Right lobe of liver (tissue), 6 donors: Measurements from ENCODE around the gene TMSB4X. TPM values are rescaled to one million over a fixed set of nuclear protein-coding genes. Genes with fewer than 3 reads are reported as not detected.
A peak's percentile ranks its signal among the peaks of the same experiment; 100 is the strongest.

Experiments used
- ATAC-seq, 4 donors: fragments of 200-7000 bp; cut with Tn5 transposase; one replicate each; pipeline ENCODE4 v1.9.1; 2020; ENCODE audit warnings: mild to moderate bottlenecking in 4 of 4, moderate library complexity in 4 of 4
- DNase-seq, 3 donors: peaks; one replicate each; pipeline ENCODE4 v3.0.0-alpha.2; 2020
- H3K27ac ChIP-seq, 3 donors: fragments of 200-600 bp; one replicate each; pipeline ENCODE4 v1.8.0; 2022
- H3K27me3 ChIP-seq, 2 donors: fragments of 200-600 bp; one replicate each; pipeline ENCODE4 v1.8.0; 2022
- H3K36me3 ChIP-seq, 4 donors: fragments of 200-600 bp; sonication (generic) in 1 of 4; one replicate each; pipeline versions ENCODE4 v1.5.1 to v1.8.0; 2017 to 2022; ENCODE audit warnings: control low read depth in 1 of 4
- H3K4me1 ChIP-seq, 4 donors: fragments of 200-600 bp; sonication (generic) in 1 of 4; one replicate each; pipeline versions ENCODE4 v1.5.1 to v1.8.0; 2017 to 2022; ENCODE audit warnings: control low read depth in 1 of 4
- H3K4me3 ChIP-seq, 3 donors: fragments of 200-600 bp; one replicate each; pipeline ENCODE4 v1.8.0; 2022
- H3K9me3 ChIP-seq, 4 donors: fragments of 200-600 bp; sonication (generic) in 1 of 4; one replicate each; pipeline versions ENCODE4 v1.5.1 to v1.8.0; 2017 to 2022; ENCODE audit warnings: control low read depth in 1 of 4
- POLR2A ChIP-seq: fragments of 450-650 bp; IDR thresholded peaks from one replicate; pipeline ENCODE4 v1.6.1; 2017; ENCODE audit warnings: antibody characterized with exemption, mild to moderate bottlenecking
- WGBS: methylation state at CpG from one replicate; pipeline ENCODE4 v1.1.6; 2018; ENCODE audit warnings: low coverage, low lambda C conversion rate; ENCODE audit not compliant: insufficient coverage; ENCODE audit errors: missing lambda C conversion rate; 5-methylcytosine and 5-hydroxymethylcytosine counted together
- intact Hi-C, 2 donors: fragments of 100-400 bp; cut with DNase I; formaldehyde crosslinking; loops; one replicate each; pipeline versions ENCODE4 v1.11.2 to v1.14.1; 2022
- total RNA-seq, 6 experiments: library from RNA; depleted of rRNA in 2 of 6; stranded (reverse); fragments of >200 nt in 2 of 6; fragmentation: NEBNext Ultra II Directional in 3 of 6; extraction: Animal tissue kit (Norgen Biotek cat#: 25700) in 3 of 6; gene quantifications; one replicate each; pipeline versions ENCODE4 v1.1.0 to v1.2.4, GENCODE V29; 2016 to 2023
- TF ChIP-seq, protein P1 (sequence below), 4 donors: fragments of 200-600 bp in 3 of 4; fragments of 450-650 bp in 1 of 4; IDR thresholded peaks; one replicate each; pipeline versions ENCODE4 v1.5.1 to v1.8.0; 2016 to 2022; ENCODE audit warnings: antibody characterized with exemption in 4 of 4, mild to moderate bottlenecking in 2 of 4
- donor health status: DM: no; HTN: yes; CAD: no.
- donor health status: DM: no; HTN: no; CAD: no.
- donor health status: DM: no; HTN: no; CAD: no.
- donor health status: DM: no; HTN: yes; CAD: no.
- donor health status: DM: no; HTN: yes; CAD: no.

Gene TMSB4X
- total RNA-seq, 6 experiments from 2014 or later: 348 to 1,121 (median 708) TPM

DNA sequence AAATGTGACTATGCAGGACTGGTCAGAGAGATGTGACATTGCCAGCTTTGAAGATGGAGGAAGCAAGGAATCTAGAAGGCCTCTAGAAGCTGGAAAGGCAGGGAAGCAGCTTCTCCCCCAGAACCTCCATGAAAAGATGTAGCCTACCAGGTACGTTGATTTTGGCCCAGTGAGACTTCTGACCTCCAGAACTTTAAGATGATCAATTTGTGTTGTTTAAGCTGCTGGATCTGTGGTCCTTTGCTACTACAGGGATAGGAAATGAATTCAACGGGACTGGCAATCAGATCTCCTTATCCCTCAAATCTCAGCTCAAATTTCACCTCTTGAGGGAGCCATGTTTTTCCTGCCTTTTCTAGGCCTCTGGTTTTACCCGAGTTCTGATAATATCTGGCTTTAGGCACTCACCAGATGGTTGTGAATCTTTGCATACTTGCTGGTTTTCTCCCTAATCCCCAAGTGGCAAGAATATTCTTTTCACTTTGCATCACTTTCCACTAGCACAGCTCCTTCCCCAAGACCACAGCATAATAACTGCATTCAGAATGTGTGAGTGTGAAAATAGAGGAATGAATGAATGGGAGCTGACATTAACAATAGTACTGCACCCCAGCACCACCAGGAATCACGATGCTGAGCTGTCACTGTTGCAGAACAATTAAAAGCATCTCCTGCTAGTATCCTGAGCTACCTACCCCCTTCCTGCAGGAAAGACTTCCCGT lies 25.5 kb upstream of the TMSB4X start:
- no peak for DNase-seq
- WGBS: 55% methylated on average over 5 of the region's 5 CpGs
- H3K36me3 ChIP-seq: no peaks in the 10 kb centered on the region

DNA sequence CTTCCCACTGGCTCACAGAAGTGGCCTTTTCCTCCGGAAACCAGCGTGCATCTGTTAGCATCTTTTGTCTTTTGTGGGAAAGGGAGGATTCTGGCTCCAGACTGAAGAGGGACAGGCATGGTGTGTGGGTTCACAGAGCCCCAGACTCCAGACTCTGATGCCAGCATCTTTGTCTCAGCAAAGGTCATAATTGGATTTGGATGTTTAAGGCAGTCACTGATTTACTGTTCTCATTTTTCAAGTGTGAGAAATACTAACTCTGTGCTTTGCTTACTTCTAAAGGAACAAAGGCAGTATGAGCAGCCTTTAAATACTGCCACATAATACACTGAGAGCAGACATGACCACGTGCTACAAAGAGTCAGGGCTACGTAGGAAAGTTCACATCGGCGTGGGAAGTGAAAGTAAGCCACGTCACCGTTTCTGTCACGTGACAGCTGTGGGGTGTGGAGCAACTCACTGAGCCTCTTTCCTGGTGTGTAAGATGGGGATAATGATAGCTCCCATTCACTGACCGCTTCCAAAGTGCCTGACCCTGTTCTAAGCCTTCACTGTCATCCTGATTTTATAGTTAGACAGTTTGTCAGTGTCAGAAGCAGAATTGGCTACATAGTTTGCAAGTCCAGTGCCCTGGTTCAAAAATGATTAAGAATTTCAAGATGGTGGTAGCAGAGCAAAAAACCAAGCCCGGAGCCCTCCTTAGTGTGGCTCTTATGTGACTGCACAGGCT lies 24.8 kb upstream of the TMSB4X start:
- Histone ChIP-seq H3K4me3 (no peak overlapping the region), H3K4me1 (peaks cover 0 to 15% (median 6%) of the 10 kb centered on the region in 4 donors), H3K27ac (peak overlapping the region in 2 of 3 donors; percentile 49 to 59), H3K9me3 (no peaks in the 10 kb centered on the region), H3K36me3 (no peaks in the 10 kb centered on the region), H3K27me3 (no peaks in the 10 kb centered on the region)
- intact Hi-C loops: loop anchor here (5.0 to 10.0 kb wide), 2 partner anchors 525 to 537 kb away; no protein-coding TSS in a partner anchor
- DNase-seq: peak; percentile 73 to 77 (median 77)
- peak; percentile 67 to 79 (median 73) for ATAC-seq
- 48% methylated on average over 10 of the region's 11 CpGs for WGBS
- TF ChIP-seq, protein P1, sequence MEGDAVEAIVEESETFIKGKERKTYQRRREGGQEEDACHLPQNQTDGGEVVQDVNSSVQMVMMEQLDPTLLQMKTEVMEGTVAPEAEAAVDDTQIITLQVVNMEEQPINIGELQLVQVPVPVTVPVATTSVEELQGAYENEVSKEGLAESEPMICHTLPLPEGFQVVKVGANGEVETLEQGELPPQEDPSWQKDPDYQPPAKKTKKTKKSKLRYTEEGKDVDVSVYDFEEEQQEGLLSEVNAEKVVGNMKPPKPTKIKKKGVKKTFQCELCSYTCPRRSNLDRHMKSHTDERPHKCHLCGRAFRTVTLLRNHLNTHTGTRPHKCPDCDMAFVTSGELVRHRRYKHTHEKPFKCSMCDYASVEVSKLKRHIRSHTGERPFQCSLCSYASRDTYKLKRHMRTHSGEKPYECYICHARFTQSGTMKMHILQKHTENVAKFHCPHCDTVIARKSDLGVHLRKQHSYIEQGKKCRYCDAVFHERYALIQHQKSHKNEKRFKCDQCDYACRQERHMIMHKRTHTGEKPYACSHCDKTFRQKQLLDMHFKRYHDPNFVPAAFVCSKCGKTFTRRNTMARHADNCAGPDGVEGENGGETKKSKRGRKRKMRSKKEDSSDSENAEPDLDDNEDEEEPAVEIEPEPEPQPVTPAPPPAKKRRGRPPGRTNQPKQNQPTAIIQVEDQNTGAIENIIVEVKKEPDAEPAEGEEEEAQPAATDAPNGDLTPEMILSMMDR (IDR thresholded peaks at IDR 0.05): no peak
- peak; percentile 20 for TF ChIP-seq POLR2A

More for the DNA sequence above, 25.5 kb upstream of the TMSB4X start:
- ATAC-seq: peak in 1 of 4 donors; percentile 4
- Histone ChIP-seq H3K9me3 (no peaks in the 10 kb centered on the region), H3K27ac (peak overlapping the region in 1 of 3 donors; percentile 49), H3K4me1 (peaks cover 0 to 15% (median 6%) of the 10 kb centered on the region in 4 donors), H3K4me3 (no peak overlapping the region), H3K27me3 (no peaks in the 10 kb centered on the region)
- intact Hi-C loops: loop anchor here in 1 of 2 donors (5.0 kb wide), 1 partner anchor 538 kb away; no protein-coding TSS in a partner anchor
- TF ChIP-seq POLR2A: no peak
- TF ChIP-seq, protein P1 (IDR thresholded peaks at IDR 0.05): no peak

DNA sequence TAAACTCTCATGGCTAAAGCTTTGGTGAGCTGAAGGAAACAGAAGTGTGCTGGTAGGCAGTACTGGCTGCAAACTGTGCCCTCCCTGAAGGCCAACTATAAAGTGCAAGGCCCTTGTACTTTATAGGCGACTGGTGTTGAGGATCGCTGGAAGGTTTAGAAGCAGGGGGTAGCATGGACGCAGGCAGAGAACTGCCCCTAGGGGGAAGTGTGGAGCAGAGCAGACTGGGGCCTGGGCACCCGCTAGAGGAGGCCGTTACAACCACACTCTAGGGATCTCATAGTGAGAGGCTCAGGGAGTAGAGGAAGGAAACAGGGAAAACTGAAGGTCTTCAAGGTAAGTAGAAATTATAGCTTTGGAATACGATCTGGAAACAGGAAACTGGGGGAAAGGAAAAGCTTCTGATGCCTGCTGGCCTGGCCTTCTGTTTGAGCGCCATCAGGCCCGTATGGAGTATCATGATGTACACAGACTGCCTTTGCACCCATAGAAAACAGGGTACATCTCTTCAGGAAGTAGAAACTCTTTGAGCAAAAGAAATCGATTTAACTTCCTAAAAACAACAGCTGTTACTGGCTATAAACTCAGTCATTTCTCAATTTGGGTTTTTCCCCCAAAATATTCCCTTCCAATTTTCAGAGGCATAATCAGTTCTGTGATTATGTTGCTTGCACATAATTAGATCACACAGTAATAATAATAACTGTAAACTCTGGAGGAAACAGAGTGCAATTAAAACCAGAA lies 23.9 kb upstream of the TMSB4X start:
- ATAC-seq (peak; percentile 51 to 73 (median 56)), DNase-seq (peak in 1 of 3 donors; percentile 42)
- no peaks in the 10 kb centered on the region for H3K27me3 ChIP-seq
- H3K4me1 ChIP-seq: peaks cover 0 to 20% (median 6%) of the 10 kb centered on the region in 4 donors
- intact Hi-C loops: loop anchor here in 1 of 2 donors (10.0 kb wide), 1 partner anchor 524 kb away; no protein-coding TSS in a partner anchor
- H3K36me3 ChIP-seq: no peaks in the 10 kb centered on the region
- H3K4me3 ChIP-seq: no peak overlapping the region
- WGBS: 35% methylated on average over 9 of the region's 9 CpGs
- TF ChIP-seq POLR2A: no peak
- TF ChIP-seq, protein P1 (IDR thresholded peaks at IDR 0.05): peak; percentile 8 to 41 (median 39)
- H3K27ac ChIP-seq: peak overlapping the region in 2 of 3 donors; percentile 38 to 59
- H3K9me3 ChIP-seq: no peaks in the 10 kb centered on the region

DNA sequence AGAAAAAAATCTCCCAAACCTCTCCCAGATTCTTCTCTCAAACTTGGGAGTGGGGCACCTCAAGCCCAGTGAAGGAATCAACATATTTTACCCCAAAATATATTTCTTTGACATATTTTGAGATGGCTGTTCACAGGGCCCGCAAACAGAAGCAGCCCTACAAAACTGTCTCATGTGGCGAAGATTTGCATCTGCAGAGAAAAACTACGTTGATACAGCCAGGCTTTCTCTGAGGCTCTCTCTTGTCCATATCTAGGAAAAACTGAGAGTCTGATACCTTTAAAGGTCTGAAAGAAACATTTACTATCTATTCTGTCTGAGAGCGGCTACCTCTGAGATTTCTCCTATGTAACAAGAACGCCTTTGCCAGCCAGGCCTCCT lies 23.3 kb upstream of the TMSB4X start:
- Histone ChIP-seq H3K9me3 (no peaks in the 10 kb centered on the region), H3K27me3 (no peaks in the 10 kb centered on the region), H3K4me1 (peaks cover 0 to 23% (median 6%) of the 10 kb centered on the region in 4 donors), H3K36me3 (no peaks in the 10 kb centered on the region), H3K27ac (peak overlapping the region in 2 of 3 donors; percentile 6 to 38), H3K4me3 (no peak overlapping the region)
- no peak for TF ChIP-seq POLR2A
- TF ChIP-seq, protein P1 (IDR thresholded peaks at IDR 0.05): no peak
- no peak for DNase-seq
- intact Hi-C loops: loop anchor here in 1 of 2 donors (10.0 kb wide), 1 partner anchor 523 kb away; no protein-coding TSS in a partner anchor
- 75% methylated on average over 5 of the region's 5 CpGs for WGBS
- ATAC-seq: no peak
